K562 (cell line): ENCODE measurements around the gene NUCKS1. TPM values are rescaled to one million over a fixed set of nuclear protein-coding genes. Genes with fewer than 3 reads are reported as not detected.

ENCODE experiments used
- CC2D1A ChIP-seq: fragments of 450-650 bp; IDR thresholded peaks from 2 replicates; pipeline ENCODE4 v1.6.1; 2017; ENCODE audit warnings: mild to moderate bottlenecking
- CREM ChIP-seq: IDR thresholded peaks from 2 replicates; pipeline ENCODE4 v1.6.1; 2014; ENCODE audit warnings: antibody characterized with exemption, low read depth
- CXXC5 ChIP-seq: fragments of 250-450 bp; sonication (Bioruptor Pico); IDR thresholded peaks from 2 replicates; pipeline ENCODE4 v1.8.0; 2022; ENCODE audit warnings: inconsistent platforms, mild to moderate bottlenecking, moderate library complexity
- GATA2 ChIP-seq: sonication (generic); formaldehyde crosslinking; IDR thresholded peaks from 2 replicates; pipeline ENCODE4 v1.4.0; 2020; ENCODE audit warnings: mild to moderate bottlenecking, missing genetic modification reagents
- HCFC1 ChIP-seq: IDR thresholded peaks from 2 replicates; pipeline ENCODE4 v1.6.1; 2012; ENCODE audit warnings: low read depth, low read length, improper control_type of control experiment
- MAFK ChIP-seq: IDR thresholded peaks from 2 replicates; pipeline ENCODE4 v1.6.1; 2011; ENCODE audit warnings: low read length, improper control_type of control experiment
- NFE2 ChIP-seq: IDR thresholded peaks from 2 replicates; pipeline ENCODE4 v1.6.1; 2014; ENCODE audit warnings: antibody characterized with exemption, low read depth
- NRF1 ChIP-seq, 2 experiments: fragments of 450-650 bp; IDR thresholded peaks in 1 of 2; conservative IDR thresholded peaks in 1 of 2; 2 replicates each; pipeline ENCODE4 v1.6.1; 2014; ENCODE audit warnings: mild to moderate bottlenecking in 2 of 2
- PHTF2 ChIP-seq: fragments of 250-450 bp; sonication (Bioruptor Pico); IDR thresholded peaks from 2 replicates; pipeline ENCODE4 v1.5.0; 2021; ENCODE audit warnings: mild to moderate bottlenecking
- POLR2AphosphoS5 ChIP-seq: IDR thresholded peaks from 2 replicates; pipeline ENCODE4 v1.6.1; 2011; ENCODE audit warnings: mild to moderate bottlenecking, low read depth, low read length, moderate library complexity; ENCODE audit not compliant: control insufficient read depth, insufficient read depth
- RAD21 ChIP-seq, 2 experiments: fragments of 250-450 bp in 1 of 2; fragments of 450-650 bp in 1 of 2; sonication (Bioruptor Pico) in 1 of 2; formaldehyde crosslinking in 1 of 2; IDR thresholded peaks in 1 of 2; conservative IDR thresholded peaks in 1 of 2; 2 replicates each; pipeline versions ENCODE4 v1.4.0 to v1.8.0; 2020 to 2022; ENCODE audit warnings: mild to moderate bottlenecking in 2 of 2, moderate library complexity in 1 of 2
- RBBP5 ChIP-seq: fragments of 200-600 bp; sonication (generic); IDR thresholded peaks from 2 replicates; pipeline ENCODE4 v1.6.1; 2012; ENCODE audit warnings: borderline replicate concordance, mild to moderate bottlenecking, low read length, control low read depth, inconsistent platforms; ENCODE audit not compliant: insufficient read depth, poor library complexity, severe bottlenecking
- TRIM24 ChIP-seq, 2 experiments: fragments of 450-650 bp; IDR thresholded peaks; 2 replicates each; pipeline ENCODE4 v1.6.1; 2016
- TSC22D4 ChIP-seq: fragments of 450-650 bp; IDR thresholded peaks from 2 replicates; pipeline ENCODE4 v1.6.1; 2016; ENCODE audit warnings: missing genetic modification characterization, missing biosample characterization, control low read depth
- ZKSCAN8 ChIP-seq: fragments of 200-800 bp; sonication (Bioruptor generic); IDR thresholded peaks from 2 replicates; pipeline ENCODE4 v1.6.1; 2016; ENCODE audit warnings: missing genetic modification characterization, missing compliant biosample characterization
- polyA plus RNA-seq, 8 experiments: library from polyadenylated mRNA; depleted of rRNA in 4 of 8; stranded (reverse) in 5 of 8; unstranded in 3 of 8; fragments of >200 nt; fragmentation: Nextera tagmentation in 2 of 8; fragmentation: Illumina TruSeq in 1 of 8; extraction: Ambion mirVana in 2 of 8; extraction: Trizol in 1 of 8; gene quantifications; 2 replicates each; pipeline versions ENCODE4 v1.2.1 to v1.2.3, GENCODE V29; 2011 to 2014; ENCODE audit warnings: inconsistent platforms in 1 of 8, missing spikeins in 1 of 8
- total RNA-seq, 7 experiments: library from RNA; depleted of rRNA in 6 of 7; stranded (reverse); fragments of >200 nt in 6 of 7; fragmentation: Illumina TruSeq in 2 of 7; extraction: Trizol in 2 of 7; gene quantifications; 2 replicates each; pipeline versions ENCODE4 v1.2.1 to v1.2.3, GENCODE V29; 2011 to 2021; ENCODE audit warnings: low replicate concordance in 1 of 7
- TF ChIP-seq, protein P1 (sequence below), 2 experiments: fragments of 150-350 bp in 1 of 2; IDR thresholded peaks; 2 replicates each; pipeline ENCODE4 v1.6.1; 2012 to 2016; ENCODE audit warnings: low read depth in 2 of 2, low read length in 2 of 2, mild to moderate bottlenecking in 1 of 2, moderate library complexity in 1 of 2
- TF ChIP-seq, protein P2 (sequence below): fragments of 250-450 bp; sonication (Bioruptor Pico); IDR thresholded peaks from 2 replicates; pipeline ENCODE4 v1.4.0; 2020; ENCODE audit warnings: mild to moderate bottlenecking, moderate library complexity, borderline replicate concordance
- TF ChIP-seq, protein P3 (sequence below): sonication (generic); formaldehyde crosslinking; IDR thresholded peaks from 2 replicates; pipeline ENCODE4 v1.8.0; 2022; ENCODE audit warnings: mild to moderate bottlenecking, low read depth, missing genetic modification reagents
- TF ChIP-seq, protein P4 (sequence below): fragments of 250-450 bp; sonication (Bioruptor Pico); IDR thresholded peaks from 2 replicates; pipeline ENCODE4 v1.4.0; 2020; ENCODE audit warnings: borderline replicate concordance

Gene NUCKS1
- total and polyA plus RNA-seq, 9 of the 15 experiments (the other 6 are each of a cell fraction or from before 2014, with no cell fraction given): 66.7 to 244 (median 149) TPM

DNA sequence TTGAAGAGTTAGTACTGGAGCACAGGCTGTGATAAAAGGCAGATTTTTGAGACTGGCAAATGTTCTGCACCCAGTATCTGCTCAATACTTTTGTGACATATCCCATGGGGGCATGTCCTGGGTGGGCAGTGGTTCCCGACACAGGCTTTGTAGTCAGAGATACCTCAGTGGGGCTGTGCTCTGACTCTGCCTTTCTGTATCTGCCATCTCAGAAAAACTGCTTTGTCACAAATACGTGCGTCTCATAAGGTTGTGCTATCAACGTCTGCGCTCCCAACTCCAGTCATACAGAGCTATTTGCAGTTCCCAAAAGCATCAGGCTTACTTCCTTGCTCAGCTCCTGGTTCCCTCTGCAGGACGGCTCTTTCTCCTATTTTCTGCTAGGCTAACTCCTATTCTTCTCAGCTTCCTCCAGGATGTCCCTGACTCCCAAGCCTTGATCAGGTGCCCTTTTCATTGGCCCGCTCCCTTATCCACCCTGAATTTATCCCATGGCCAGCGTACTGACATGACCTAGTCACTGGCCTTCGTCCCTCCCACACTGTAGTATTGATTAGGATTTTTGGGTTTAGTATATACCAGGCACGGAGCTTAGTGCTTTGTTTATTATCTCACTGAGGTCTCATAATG, 37.4 kb upstream of the NUCKS1 start (continued):
- TF ChIP-seq, protein P1, sequence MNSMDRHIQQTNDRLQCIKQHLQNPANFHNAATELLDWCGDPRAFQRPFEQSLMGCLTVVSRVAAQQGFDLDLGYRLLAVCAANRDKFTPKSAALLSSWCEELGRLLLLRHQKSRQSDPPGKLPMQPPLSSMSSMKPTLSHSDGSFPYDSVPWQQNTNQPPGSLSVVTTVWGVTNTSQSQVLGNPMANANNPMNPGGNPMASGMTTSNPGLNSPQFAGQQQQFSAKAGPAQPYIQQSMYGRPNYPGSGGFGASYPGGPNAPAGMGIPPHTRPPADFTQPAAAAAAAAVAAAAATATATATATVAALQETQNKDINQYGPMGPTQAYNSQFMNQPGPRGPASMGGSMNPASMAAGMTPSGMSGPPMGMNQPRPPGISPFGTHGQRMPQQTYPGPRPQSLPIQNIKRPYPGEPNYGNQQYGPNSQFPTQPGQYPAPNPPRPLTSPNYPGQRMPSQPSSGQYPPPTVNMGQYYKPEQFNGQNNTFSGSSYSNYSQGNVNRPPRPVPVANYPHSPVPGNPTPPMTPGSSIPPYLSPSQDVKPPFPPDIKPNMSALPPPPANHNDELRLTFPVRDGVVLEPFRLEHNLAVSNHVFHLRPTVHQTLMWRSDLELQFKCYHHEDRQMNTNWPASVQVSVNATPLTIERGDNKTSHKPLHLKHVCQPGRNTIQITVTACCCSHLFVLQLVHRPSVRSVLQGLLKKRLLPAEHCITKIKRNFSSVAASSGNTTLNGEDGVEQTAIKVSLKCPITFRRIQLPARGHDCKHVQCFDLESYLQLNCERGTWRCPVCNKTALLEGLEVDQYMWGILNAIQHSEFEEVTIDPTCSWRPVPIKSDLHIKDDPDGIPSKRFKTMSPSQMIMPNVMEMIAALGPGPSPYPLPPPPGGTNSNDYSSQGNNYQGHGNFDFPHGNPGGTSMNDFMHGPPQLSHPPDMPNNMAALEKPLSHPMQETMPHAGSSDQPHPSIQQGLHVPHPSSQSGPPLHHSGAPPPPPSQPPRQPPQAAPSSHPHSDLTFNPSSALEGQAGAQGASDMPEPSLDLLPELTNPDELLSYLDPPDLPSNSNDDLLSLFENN (IDR thresholded peaks at IDR 0.05; ENCODE audit: low read depth in 2 of 2, low read length in 2 of 2): no peak
- TF ChIP-seq POLR2AphosphoS5 (no peak), ZKSCAN8 (CRISPR knock-in tag) (0 out of 2 replicates have a peak, but pooled peaks have one; percentile 28), PHTF2 (no peak), NFE2 (peak; percentile 94), TRIM24 (IDR thresholded peaks at IDR 0.05) (peak in 1 of 2 experiments; percentile 20; a peak in 1 of 4 replicates), CC2D1A (no peak), MAFK (peak; percentile 84), RAD21 (CRISPR knock-in tag; conservative IDR thresholded peaks at IDR 0.05 in 1 of 2, IDR thresholded peaks at IDR 0.05 in 1 of 2) (peak; percentile 19 to 34; a peak in 3 of 4 replicates), HCFC1 (0 out of 2 replicates have a peak, but pooled peaks have one; percentile 15), GATA2 (CRISPR knock-in tag) (peak; percentile 65; the same call in 1 of the 2 replicates), RBBP5 (peak; percentile 50), TSC22D4 (tag) (no peak), CREM (peak; percentile 65; the same call in 1 of the 2 replicates), CXXC5 (peak; percentile 66), NRF1 (conservative IDR thresholded peaks at IDR 0.05 in 1 of 2, IDR thresholded peaks at IDR 0.05 in 1 of 2) (peak; percentile 34 to 62; a peak in 3 of 4 replicates)
- TF ChIP-seq, protein P2, sequence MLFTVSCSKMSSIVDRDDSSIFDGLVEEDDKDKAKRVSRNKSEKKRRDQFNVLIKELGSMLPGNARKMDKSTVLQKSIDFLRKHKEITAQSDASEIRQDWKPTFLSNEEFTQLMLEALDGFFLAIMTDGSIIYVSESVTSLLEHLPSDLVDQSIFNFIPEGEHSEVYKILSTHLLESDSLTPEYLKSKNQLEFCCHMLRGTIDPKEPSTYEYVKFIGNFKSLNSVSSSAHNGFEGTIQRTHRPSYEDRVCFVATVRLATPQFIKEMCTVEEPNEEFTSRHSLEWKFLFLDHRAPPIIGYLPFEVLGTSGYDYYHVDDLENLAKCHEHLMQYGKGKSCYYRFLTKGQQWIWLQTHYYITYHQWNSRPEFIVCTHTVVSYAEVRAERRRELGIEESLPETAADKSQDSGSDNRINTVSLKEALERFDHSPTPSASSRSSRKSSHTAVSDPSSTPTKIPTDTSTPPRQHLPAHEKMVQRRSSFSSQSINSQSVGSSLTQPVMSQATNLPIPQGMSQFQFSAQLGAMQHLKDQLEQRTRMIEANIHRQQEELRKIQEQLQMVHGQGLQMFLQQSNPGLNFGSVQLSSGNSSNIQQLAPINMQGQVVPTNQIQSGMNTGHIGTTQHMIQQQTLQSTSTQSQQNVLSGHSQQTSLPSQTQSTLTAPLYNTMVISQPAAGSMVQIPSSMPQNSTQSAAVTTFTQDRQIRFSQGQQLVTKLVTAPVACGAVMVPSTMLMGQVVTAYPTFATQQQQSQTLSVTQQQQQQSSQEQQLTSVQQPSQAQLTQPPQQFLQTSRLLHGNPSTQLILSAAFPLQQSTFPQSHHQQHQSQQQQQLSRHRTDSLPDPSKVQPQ (CRISPR knock-in tag): no peak
- TF ChIP-seq, protein P3, sequence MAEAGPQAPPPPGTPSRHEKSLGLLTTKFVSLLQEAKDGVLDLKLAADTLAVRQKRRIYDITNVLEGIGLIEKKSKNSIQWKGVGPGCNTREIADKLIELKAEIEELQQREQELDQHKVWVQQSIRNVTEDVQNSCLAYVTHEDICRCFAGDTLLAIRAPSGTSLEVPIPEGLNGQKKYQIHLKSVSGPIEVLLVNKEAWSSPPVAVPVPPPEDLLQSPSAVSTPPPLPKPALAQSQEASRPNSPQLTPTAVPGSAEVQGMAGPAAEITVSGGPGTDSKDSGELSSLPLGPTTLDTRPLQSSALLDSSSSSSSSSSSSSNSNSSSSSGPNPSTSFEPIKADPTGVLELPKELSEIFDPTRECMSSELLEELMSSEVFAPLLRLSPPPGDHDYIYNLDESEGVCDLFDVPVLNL (CRISPR knock-in tag): no peak
- TF ChIP-seq, protein P4, sequence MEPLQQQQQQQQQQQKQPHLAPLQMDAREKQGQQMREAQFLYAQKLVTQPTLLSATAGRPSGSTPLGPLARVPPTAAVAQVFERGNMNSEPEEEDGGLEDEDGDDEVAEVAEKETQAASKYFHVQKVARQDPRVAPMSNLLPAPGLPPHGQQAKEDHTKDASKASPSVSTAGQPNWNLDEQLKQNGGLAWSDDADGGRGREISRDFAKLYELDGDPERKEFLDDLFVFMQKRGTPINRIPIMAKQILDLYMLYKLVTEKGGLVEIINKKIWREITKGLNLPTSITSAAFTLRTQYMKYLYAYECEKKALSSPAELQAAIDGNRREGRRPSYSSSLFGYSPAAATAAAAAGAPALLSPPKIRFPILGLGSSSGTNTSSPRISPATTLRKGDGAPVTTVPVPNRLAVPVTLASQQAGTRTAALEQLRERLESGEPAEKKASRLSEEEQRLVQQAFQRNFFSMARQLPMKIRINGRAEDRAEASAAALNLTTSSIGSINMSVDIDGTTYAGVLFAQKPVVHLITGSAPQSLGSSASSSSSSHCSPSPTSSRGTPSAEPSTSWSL (CRISPR knock-in tag): no peak
